ENCODE data around the gene CNOT11. TPM values are rescaled to one million over a fixed set of nuclear protein-coding genes. Genes with fewer than 3 reads are reported as not detected.
A peak's percentile ranks its signal among the peaks of the same experiment; 100 is the strongest.

Gene CNOT11
- total and polyA plus RNA-seq, 2 of the 13 experiments (the other 11 are each of a cell fraction or from before 2014, with no cell fraction given): 114 to 209 TPM

DNA sequence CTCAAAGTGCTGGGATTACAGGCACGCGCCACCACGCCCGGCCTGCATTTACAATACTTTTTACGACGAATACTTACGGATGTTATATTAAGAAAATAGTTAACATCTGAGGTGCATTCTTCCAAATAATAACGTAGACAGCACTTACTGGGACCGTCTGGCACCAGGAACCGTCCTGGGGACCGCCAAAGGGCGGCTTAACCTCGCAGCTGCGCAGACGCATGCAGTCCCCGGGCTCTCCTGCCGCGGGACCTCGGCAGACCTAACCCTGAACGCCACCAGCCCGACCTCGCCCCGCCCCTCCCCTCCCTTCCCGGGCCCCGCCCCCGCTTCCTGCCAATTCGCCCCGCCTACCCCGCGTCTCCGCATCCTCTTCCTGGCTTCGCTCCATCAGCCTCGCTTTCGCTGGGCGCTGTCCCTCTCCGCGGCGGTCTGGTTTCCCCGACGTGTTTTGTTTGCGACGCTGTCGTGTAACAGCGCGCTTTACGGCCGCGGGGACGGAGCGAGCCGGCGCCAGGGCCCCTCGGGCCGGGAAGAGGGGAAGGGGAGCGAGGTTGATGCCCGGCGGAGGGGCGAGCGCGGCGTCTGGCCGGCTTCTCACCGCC, at the start of gene CNOT11 (continued):
- TF ChIP-seq HOXA9 (CRISPR knock-in tag; IDR thresholded peaks at IDR 0.05; ENCODE audit: borderline replicate concordance) (peak; percentile 55; the same call in 1 of the 2 replicates), IRF2 (CRISPR knock-in tag; IDR thresholded peaks at IDR 0.05) (peak; percentile 94), SRY (CRISPR knock-in tag; IDR thresholded peaks at IDR 0.05) (peak; percentile 28; the same call in 1 of the 2 replicates), ZNF777 (CRISPR knock-in tag; IDR thresholded peaks at IDR 0.05) (peak; percentile 99), REL (CRISPR knock-in tag; conservative IDR thresholded peaks at IDR 0.05) (peak; percentile 93; the same call in 1 of the 2 replicates), ZGPAT (CRISPR knock-in tag; IDR thresholded peaks at IDR 0.05) (peak; percentile 65; the same call in 1 of the 2 replicates), HDAC2 (CRISPR knock-in tag; IDR thresholded peaks at IDR 0.05) (peak; percentile 84), HMGXB4 (CRISPR knock-in tag; IDR thresholded peaks at IDR 0.05; ENCODE audit: borderline replicate concordance in 1 of 2, low read depth in 1 of 2) (peak; percentile 91 to 95), ZNF550 (CRISPR knock-in tag; IDR thresholded peaks at IDR 0.05; ENCODE audit: borderline replicate concordance) (no peak), ZFAT (CRISPR knock-in tag; conservative IDR thresholded peaks at IDR 0.05) (no peak), CENPT (CRISPR knock-in tag; IDR thresholded peaks at IDR 0.05; ENCODE audit: low read depth) (no peak), ZNF329 (CRISPR knock-in tag; IDR thresholded peaks at IDR 0.05; ENCODE audit: low read depth) (0 out of 2 replicates have a peak, but pooled peaks have one; percentile 13), RBFOX2 (IDR thresholded peaks at IDR 0.05; ENCODE audit: low read depth, low read length) (peak; percentile 98), ZNF816 (CRISPR knock-in tag; IDR thresholded peaks at IDR 0.05; ENCODE audit: borderline replicate concordance) (peak; percentile 79), ZNF3 (CRISPR knock-in tag; IDR thresholded peaks at IDR 0.05) (no peak), NCOA1 (CRISPR knock-in tag; IDR thresholded peaks at IDR 0.05) (no peak), FIP1L1 (IDR thresholded peaks at IDR 0.05; ENCODE audit: borderline replicate concordance, insufficient read depth, low read depth, low read length) (no peak; the same call in 1 of the 2 replicates)
- TF ChIP-seq, protein P1, sequence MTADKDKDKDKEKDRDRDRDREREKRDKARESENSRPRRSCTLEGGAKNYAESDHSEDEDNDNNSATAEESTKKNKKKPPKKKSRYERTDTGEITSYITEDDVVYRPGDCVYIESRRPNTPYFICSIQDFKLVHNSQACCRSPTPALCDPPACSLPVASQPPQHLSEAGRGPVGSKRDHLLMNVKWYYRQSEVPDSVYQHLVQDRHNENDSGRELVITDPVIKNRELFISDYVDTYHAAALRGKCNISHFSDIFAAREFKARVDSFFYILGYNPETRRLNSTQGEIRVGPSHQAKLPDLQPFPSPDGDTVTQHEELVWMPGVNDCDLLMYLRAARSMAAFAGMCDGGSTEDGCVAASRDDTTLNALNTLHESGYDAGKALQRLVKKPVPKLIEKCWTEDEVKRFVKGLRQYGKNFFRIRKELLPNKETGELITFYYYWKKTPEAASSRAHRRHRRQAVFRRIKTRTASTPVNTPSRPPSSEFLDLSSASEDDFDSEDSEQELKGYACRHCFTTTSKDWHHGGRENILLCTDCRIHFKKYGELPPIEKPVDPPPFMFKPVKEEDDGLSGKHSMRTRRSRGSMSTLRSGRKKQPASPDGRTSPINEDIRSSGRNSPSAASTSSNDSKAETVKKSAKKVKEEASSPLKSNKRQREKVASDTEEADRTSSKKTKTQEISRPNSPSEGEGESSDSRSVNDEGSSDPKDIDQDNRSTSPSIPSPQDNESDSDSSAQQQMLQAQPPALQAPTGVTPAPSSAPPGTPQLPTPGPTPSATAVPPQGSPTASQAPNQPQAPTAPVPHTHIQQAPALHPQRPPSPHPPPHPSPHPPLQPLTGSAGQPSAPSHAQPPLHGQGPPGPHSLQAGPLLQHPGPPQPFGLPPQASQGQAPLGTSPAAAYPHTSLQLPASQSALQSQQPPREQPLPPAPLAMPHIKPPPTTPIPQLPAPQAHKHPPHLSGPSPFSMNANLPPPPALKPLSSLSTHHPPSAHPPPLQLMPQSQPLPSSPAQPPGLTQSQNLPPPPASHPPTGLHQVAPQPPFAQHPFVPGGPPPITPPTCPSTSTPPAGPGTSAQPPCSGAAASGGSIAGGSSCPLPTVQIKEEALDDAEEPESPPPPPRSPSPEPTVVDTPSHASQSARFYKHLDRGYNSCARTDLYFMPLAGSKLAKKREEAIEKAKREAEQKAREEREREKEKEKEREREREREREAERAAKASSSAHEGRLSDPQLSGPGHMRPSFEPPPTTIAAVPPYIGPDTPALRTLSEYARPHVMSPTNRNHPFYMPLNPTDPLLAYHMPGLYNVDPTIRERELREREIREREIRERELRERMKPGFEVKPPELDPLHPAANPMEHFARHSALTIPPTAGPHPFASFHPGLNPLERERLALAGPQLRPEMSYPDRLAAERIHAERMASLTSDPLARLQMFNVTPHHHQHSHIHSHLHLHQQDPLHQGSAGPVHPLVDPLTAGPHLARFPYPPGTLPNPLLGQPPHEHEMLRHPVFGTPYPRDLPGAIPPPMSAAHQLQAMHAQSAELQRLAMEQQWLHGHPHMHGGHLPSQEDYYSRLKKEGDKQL (CRISPR knock-in tag; IDR thresholded peaks at IDR 0.05; ENCODE audit: low read depth): 0 out of 2 replicates have a peak, but pooled peaks have one; percentile 33
- TF ChIP-seq, protein P2, sequence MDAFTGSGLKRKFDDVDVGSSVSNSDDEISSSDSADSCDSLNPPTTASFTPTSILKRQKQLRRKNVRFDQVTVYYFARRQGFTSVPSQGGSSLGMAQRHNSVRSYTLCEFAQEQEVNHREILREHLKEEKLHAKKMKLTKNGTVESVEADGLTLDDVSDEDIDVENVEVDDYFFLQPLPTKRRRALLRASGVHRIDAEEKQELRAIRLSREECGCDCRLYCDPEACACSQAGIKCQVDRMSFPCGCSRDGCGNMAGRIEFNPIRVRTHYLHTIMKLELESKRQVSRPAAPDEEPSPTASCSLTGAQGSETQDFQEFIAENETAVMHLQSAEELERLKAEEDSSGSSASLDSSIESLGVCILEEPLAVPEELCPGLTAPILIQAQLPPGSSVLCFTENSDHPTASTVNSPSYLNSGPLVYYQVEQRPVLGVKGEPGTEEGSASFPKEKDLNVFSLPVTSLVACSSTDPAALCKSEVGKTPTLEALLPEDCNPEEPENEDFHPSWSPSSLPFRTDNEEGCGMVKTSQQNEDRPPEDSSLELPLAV (CRISPR knock-in tag; conservative IDR thresholded peaks at IDR 0.05; ENCODE audit: low read depth): no peak

All from HepG2 (cell line).